ENCODE data around the gene URM1. TPM values are rescaled to one million over a fixed set of nuclear protein-coding genes. Genes with fewer than 3 reads are reported as not detected.
"Not testable (repeated sequence)": the region's sequence is repeated elsewhere in the genome, so short reads cannot be mapped to it uniquely, and the experiment has no call there.

URM1 gene
- total and polyA plus RNA-seq, 2 donors = 37.9 to 46.7 TPM

GRCh38 chr9:128333451-128333869 is 37.7 kb upstream of the URM1 start:
- Histone ChIP-seq H3K4me3 (ENCODE audit: low read length in 2 of 2) (no peak overlapping the region), H3K9me3 (ENCODE audit: control insufficient read depth in 2 of 2, insufficient read depth in 1 of 2, low read length in 1 of 2) (no peaks in the 10 kb centered on the region), H3K27me3 (ENCODE audit: control insufficient read depth in 2 of 2, insufficient read depth in 1 of 2, low read length in 1 of 2) (no peaks in the 10 kb centered on the region), H3K36me3 (ENCODE audit: control insufficient read depth in 2 of 2, insufficient read depth in 2 of 2, low read length in 1 of 2) (peaks cover 25% of the 10 kb centered on the region in 2 donors), H3K4me1 (ENCODE audit: control insufficient read depth in 2 of 2, insufficient read depth in 2 of 2, low read length in 2 of 2) (no peaks in the 10 kb centered on the region), H3K27ac (ENCODE audit: low read depth in 1 of 2, low read length in 1 of 2) (no peak overlapping the region)
- WGBS = 97% methylated on average over 11 of the region's 11 CpGs
- no peak for DNase-seq (ENCODE audit: low read depth in 6 of 9, low spot score in 9 of 9)

- Histone ChIP-seq H3K27me3 (ENCODE audit: control insufficient read depth in 2 of 2, insufficient read depth in 1 of 2, low read length in 1 of 2) (no peaks in the 10 kb centered on the region), H3K9me3 (ENCODE audit: control insufficient read depth in 2 of 2, insufficient read depth in 1 of 2, low read length in 1 of 2) (no peaks in the 10 kb centered on the region), H3K36me3 (ENCODE audit: control insufficient read depth in 2 of 2, insufficient read depth in 2 of 2, low read length in 1 of 2) (peaks cover 18 to 19% of the 10 kb centered on the region in 2 donors), H3K4me1 (ENCODE audit: control insufficient read depth in 2 of 2, insufficient read depth in 2 of 2, low read length in 2 of 2) (peaks cover 0 to 5% of the 10 kb centered on the region in 2 donors), H3K4me3 (ENCODE audit: low read length in 2 of 2) (no peak overlapping the region), H3K27ac (ENCODE audit: low read depth in 1 of 2, low read length in 1 of 2) (no peak overlapping the region)
- WGBS = 99% methylated on average over 7 of the region's 7 CpGs
- no peak for DNase-seq (ENCODE audit: low read depth in 6 of 9, low spot score in 9 of 9)
Observed at GRCh38 chr9:128335161-128335560, 36.0 kb upstream of the URM1 start.

GRCh38 chr9:128335914-128336313 is 35.3 kb upstream of the URM1 start:
- DNase-seq (ENCODE audit: low read depth in 6 of 9, low spot score in 9 of 9) = no peak
- Histone ChIP-seq H3K27ac (ENCODE audit: low read depth in 1 of 2, low read length in 1 of 2) (no peak overlapping the region), H3K27me3 (ENCODE audit: control insufficient read depth in 2 of 2, insufficient read depth in 1 of 2, low read length in 1 of 2) (no peaks in the 10 kb centered on the region), H3K36me3 (ENCODE audit: control insufficient read depth in 2 of 2, insufficient read depth in 2 of 2, low read length in 1 of 2) (peaks cover 18 to 19% of the 10 kb centered on the region in 2 donors), H3K4me3 (ENCODE audit: low read length in 2 of 2) (no peak overlapping the region), H3K9me3 (ENCODE audit: control insufficient read depth in 2 of 2, insufficient read depth in 1 of 2, low read length in 1 of 2) (no peaks in the 10 kb centered on the region), H3K4me1 (ENCODE audit: control insufficient read depth in 2 of 2, insufficient read depth in 2 of 2, low read length in 2 of 2) (peaks cover 0 to 8% of the 10 kb centered on the region in 2 donors)
- 96% methylated on average over 2 of the region's 2 CpGs for WGBS

GRCh38 chr9:128337936-128338335 is 33.2 kb upstream of the URM1 start:
- Histone ChIP-seq H3K27ac (ENCODE audit: low read depth in 1 of 2, low read length in 1 of 2) (no peak overlapping the region), H3K9me3 (ENCODE audit: control insufficient read depth in 2 of 2, insufficient read depth in 1 of 2, low read length in 1 of 2) (no peaks in the 10 kb centered on the region), H3K27me3 (ENCODE audit: control insufficient read depth in 2 of 2, insufficient read depth in 1 of 2, low read length in 1 of 2) (no peaks in the 10 kb centered on the region), H3K4me3 (ENCODE audit: low read length in 2 of 2) (no peak overlapping the region), H3K36me3 (ENCODE audit: control insufficient read depth in 2 of 2, insufficient read depth in 2 of 2, low read length in 1 of 2) (peaks cover 13 to 14% of the 10 kb centered on the region in 2 donors), H3K4me1 (ENCODE audit: control insufficient read depth in 2 of 2, insufficient read depth in 2 of 2, low read length in 2 of 2) (peaks cover 0 to 15% of the 10 kb centered on the region in 2 donors)
- WGBS = 98% methylated on average over 7 of the region's 7 CpGs
- no peak for DNase-seq (ENCODE audit: low read depth in 6 of 9, low spot score in 9 of 9)

- H3K4me3 ChIP-seq (ENCODE audit: low read length in 2 of 2); DNase-seq (ENCODE audit: low read depth in 6 of 9, low spot score in 9 of 9); H3K27ac ChIP-seq (ENCODE audit: low read depth in 1 of 2, low read length in 1 of 2); H3K9me3 ChIP-seq (ENCODE audit: control insufficient read depth in 2 of 2, insufficient read depth in 1 of 2, low read length in 1 of 2); H3K27me3 ChIP-seq (ENCODE audit: control insufficient read depth in 2 of 2, insufficient read depth in 1 of 2, low read length in 1 of 2): not testable (repeated sequence)
- Histone ChIP-seq H3K36me3 (ENCODE audit: control insufficient read depth in 2 of 2, insufficient read depth in 2 of 2, low read length in 1 of 2) (peaks cover 12 to 16% of the 10 kb centered on the region in 2 donors), H3K4me1 (ENCODE audit: control insufficient read depth in 2 of 2, insufficient read depth in 2 of 2, low read length in 2 of 2) (peaks cover 0 to 15% of the 10 kb centered on the region in 2 donors)
- WGBS = 96% methylated on average over 15 of the region's 15 CpGs
Observed at GRCh38 chr9:128338852-128339614, 32.1 kb upstream of the URM1 start.

- DNase-seq (ENCODE audit: low read depth in 6 of 9, low spot score in 9 of 9) = peak; percentile 24 to 89 (median 71)
- Histone ChIP-seq H3K36me3 (ENCODE audit: control insufficient read depth in 2 of 2, insufficient read depth in 2 of 2, low read length in 1 of 2) (peaks cover 18 to 20% of the 10 kb centered on the region in 2 donors), H3K27me3 (ENCODE audit: control insufficient read depth in 2 of 2, insufficient read depth in 1 of 2, low read length in 1 of 2) (no peaks in the 10 kb centered on the region), H3K4me3 (ENCODE audit: low read length in 2 of 2) (peak within 1 kb of the TSS; percentile 66 to 67), H3K27ac (ENCODE audit: low read depth in 1 of 2, low read length in 1 of 2) (peak within 1 kb of the TSS in 1 of 2 donors; percentile 62), H3K9me3 (ENCODE audit: control insufficient read depth in 2 of 2, insufficient read depth in 1 of 2, low read length in 1 of 2) (no peaks in the 10 kb centered on the region), H3K4me1 (ENCODE audit: control insufficient read depth in 2 of 2, insufficient read depth in 2 of 2, low read length in 2 of 2) (peaks cover 0 to 15% of the 10 kb centered on the region in 2 donors)
- WGBS = 9% methylated on average over 75 of the region's 75 CpGs
Observed at GRCh38 chr9:128339761-128340690, 31.1 kb upstream of the URM1 start, which contains the start of gene SLC27A4. Gene SLC27A4 (plus strand): TSS chr9:128340527. CDS start chr9:128343133, 2,606 bp downstream.

GRCh38 chr9:128340691-128341434 is 30.3 kb upstream of the URM1 start:
- Histone ChIP-seq H3K9me3 (ENCODE audit: control insufficient read depth in 2 of 2, insufficient read depth in 1 of 2, low read length in 1 of 2) (no peaks in the 10 kb centered on the region), H3K27ac (ENCODE audit: low read depth in 1 of 2, low read length in 1 of 2) (peak overlapping the region in 1 of 2 donors; percentile 62), H3K27me3 (ENCODE audit: control insufficient read depth in 2 of 2, insufficient read depth in 1 of 2, low read length in 1 of 2) (no peaks in the 10 kb centered on the region), H3K36me3 (ENCODE audit: control insufficient read depth in 2 of 2, insufficient read depth in 2 of 2, low read length in 1 of 2) (peaks cover 26% of the 10 kb centered on the region in 2 donors), H3K4me3 (ENCODE audit: low read length in 2 of 2) (peak overlapping the region; percentile 66 to 67), H3K4me1 (ENCODE audit: control insufficient read depth in 2 of 2, insufficient read depth in 2 of 2, low read length in 2 of 2) (peaks cover 0 to 15% of the 10 kb centered on the region in 2 donors)
- 2% methylated on average over 48 of the region's 48 CpGs for WGBS
- DNase-seq (ENCODE audit: low read depth in 6 of 9, low spot score in 9 of 9) = peak in 3 of 9 donors; percentile 11 to 39 (median 22)

GRCh38 chr9:128341435-128341849 is 29.7 kb upstream of the URM1 start:
- peak in 5 of 9 donors; percentile 43 to 80 (median 60) for DNase-seq (ENCODE audit: low read depth in 6 of 9, low spot score in 9 of 9)
- H3K27ac ChIP-seq (ENCODE audit: low read depth in 1 of 2, low read length in 1 of 2) = no peak overlapping the region
- 37% methylated on average over 13 of the region's 13 CpGs for WGBS

More at GRCh38 chr9:128341435-128341849, 29.7 kb upstream of the URM1 start:
- Histone ChIP-seq H3K27me3 (ENCODE audit: control insufficient read depth in 2 of 2, insufficient read depth in 1 of 2, low read length in 1 of 2) (no peaks in the 10 kb centered on the region), H3K4me3 (ENCODE audit: low read length in 2 of 2) (peak overlapping the region; percentile 66 to 67), H3K9me3 (ENCODE audit: control insufficient read depth in 2 of 2, insufficient read depth in 1 of 2, low read length in 1 of 2) (no peaks in the 10 kb centered on the region), H3K4me1 (ENCODE audit: control insufficient read depth in 2 of 2, insufficient read depth in 2 of 2, low read length in 2 of 2) (peaks cover 0 to 15% of the 10 kb centered on the region in 2 donors), H3K36me3 (ENCODE audit: control insufficient read depth in 2 of 2, insufficient read depth in 2 of 2, low read length in 1 of 2) (peaks cover 26 to 28% of the 10 kb centered on the region in 2 donors)
